Thoracic aorta (tissue), 2 donors: ENCODE measurements around the gene CD200R1L. TPM values are rescaled to one million over a fixed set of nuclear protein-coding genes. Genes with fewer than 3 reads are reported as not detected.

Experiments used
- ATAC-seq: fragments of 150-250 bp; one replicate; pipeline ENCODE4 v1.8.0; 2017; ENCODE audit warnings: low read depth; ENCODE audit not compliant: insufficient number of reproducible peaks, low FRiP score
- DNase-seq: peaks from one replicate; pipeline ENCODE4 v3.0.0-alpha.2; 2020; ENCODE audit warnings: low spot score
- H3K27ac ChIP-seq, 2 donors: fragments of 200-600 bp; sonication (generic); 1 replicate in 1 of 2; 2 replicates in 1 of 2; pipeline ENCODE4 v1.5.1; 2016; ENCODE audit warnings: mild to moderate bottlenecking in 2 of 2, moderate library complexity in 2 of 2
- H3K27me3 ChIP-seq: fragments of 200-600 bp; sonication (generic); replicated peaks from 2 replicates; pipeline ENCODE4 v1.6.0; 2016; ENCODE audit warnings: mild to moderate bottlenecking; ENCODE audit not compliant: insufficient read depth
- H3K36me3 ChIP-seq: fragments of 200-600 bp; sonication (generic); one replicate; pipeline ENCODE4 v1.5.1; 2016
- H3K4me1 ChIP-seq, 2 donors: fragments of 200-600 bp; sonication (generic); 1 replicate in 1 of 2; 2 replicates in 1 of 2; pipeline versions ENCODE4 v1.5.1 to v1.6.0; 2016; ENCODE audit warnings: low read depth in 2 of 2, mild to moderate bottlenecking in 1 of 2; ENCODE audit not compliant: control insufficient read depth in 1 of 2
- H3K4me3 ChIP-seq: fragments of 200-600 bp; sonication (generic); 2 replicates; pipeline ENCODE4 v1.5.1; 2016; ENCODE audit warnings: mild to moderate bottlenecking
- H3K9me3 ChIP-seq: fragments of 200-600 bp; sonication (generic); 2 replicates; pipeline ENCODE4 v1.5.1; 2016
- total RNA-seq, 2 donors: library from RNA; depleted of rRNA; stranded (reverse); fragments of >200 nt; gene quantifications; one replicate each; pipeline versions ENCODE4 v1.1.0 to v1.2.3, GENCODE V29; 2016
- TF ChIP-seq, protein P1 (sequence below): fragments of 200-600 bp; sonication (generic); IDR thresholded peaks from one replicate; pipeline ENCODE4 v1.5.1; 2019; ENCODE audit warnings: antibody characterized with exemption

The CD200R1L gene
- total RNA-seq, 2 donors from 2014 or later = not detected

DNA sequence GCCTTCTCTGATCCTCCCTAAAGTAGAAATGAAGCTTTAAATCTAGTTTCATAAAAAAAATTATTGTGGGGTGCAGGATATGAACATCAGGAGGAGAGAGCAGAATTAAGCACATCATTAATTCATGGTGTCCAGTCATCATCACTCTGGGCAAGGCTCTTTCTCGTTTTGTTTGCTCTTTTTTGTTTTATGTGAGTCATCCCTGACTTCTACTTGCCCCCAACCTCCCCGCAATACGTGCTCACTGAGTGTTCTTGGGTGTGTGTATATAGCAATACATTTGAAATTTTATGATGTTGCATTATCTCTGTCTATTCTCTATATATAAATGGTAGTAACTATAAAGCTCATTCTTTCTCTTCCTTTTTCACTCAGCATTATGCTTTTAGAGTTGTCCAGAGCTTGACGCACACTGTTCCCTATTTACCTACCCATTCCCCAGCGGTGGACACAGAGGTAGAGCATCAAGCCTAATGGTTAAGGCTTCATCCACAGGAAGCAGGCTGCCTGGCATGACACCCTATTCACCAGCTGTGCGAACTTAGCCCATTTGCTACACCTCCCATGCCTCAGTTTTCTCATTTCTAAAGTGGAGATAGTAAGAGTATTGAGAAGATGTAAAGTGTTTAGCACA, 72.3 kb downstream of the CD200R1L start:
- Histone ChIP-seq H3K4me1 (peaks cover 22 to 35% of the 10 kb centered on the region in 2 donors), H3K36me3 (no peaks in the 10 kb centered on the region), H3K4me3 (no peak overlapping the region), H3K27ac (no peak overlapping the region), H3K27me3 (no peaks in the 10 kb centered on the region), H3K9me3 (no peaks in the 10 kb centered on the region)
- DNase-seq = no peak
- TF ChIP-seq, protein P1, sequence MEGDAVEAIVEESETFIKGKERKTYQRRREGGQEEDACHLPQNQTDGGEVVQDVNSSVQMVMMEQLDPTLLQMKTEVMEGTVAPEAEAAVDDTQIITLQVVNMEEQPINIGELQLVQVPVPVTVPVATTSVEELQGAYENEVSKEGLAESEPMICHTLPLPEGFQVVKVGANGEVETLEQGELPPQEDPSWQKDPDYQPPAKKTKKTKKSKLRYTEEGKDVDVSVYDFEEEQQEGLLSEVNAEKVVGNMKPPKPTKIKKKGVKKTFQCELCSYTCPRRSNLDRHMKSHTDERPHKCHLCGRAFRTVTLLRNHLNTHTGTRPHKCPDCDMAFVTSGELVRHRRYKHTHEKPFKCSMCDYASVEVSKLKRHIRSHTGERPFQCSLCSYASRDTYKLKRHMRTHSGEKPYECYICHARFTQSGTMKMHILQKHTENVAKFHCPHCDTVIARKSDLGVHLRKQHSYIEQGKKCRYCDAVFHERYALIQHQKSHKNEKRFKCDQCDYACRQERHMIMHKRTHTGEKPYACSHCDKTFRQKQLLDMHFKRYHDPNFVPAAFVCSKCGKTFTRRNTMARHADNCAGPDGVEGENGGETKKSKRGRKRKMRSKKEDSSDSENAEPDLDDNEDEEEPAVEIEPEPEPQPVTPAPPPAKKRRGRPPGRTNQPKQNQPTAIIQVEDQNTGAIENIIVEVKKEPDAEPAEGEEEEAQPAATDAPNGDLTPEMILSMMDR = no peak
- ATAC-seq = no peak

DNA sequence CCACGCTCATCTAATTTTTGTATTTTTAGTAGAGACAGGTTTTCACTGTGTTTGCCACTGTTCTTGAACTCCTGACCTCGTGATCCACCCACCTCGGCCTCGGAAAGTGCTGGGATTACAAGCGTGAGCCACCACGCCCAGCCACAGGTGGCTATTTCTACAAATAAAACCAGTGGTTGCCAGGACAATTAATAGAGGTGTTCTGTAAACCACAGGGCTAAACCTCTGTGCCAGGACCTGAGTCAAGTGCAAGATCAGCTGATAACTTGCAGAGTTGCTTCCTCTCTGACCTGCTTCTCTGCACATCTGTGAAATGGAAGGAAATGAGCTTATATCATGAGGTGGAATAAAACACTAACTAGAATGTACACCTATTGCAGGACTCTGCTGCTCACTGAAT, 72.8 kb downstream of the CD200R1L start:
- H3K27ac ChIP-seq = no peak overlapping the region

DNA sequence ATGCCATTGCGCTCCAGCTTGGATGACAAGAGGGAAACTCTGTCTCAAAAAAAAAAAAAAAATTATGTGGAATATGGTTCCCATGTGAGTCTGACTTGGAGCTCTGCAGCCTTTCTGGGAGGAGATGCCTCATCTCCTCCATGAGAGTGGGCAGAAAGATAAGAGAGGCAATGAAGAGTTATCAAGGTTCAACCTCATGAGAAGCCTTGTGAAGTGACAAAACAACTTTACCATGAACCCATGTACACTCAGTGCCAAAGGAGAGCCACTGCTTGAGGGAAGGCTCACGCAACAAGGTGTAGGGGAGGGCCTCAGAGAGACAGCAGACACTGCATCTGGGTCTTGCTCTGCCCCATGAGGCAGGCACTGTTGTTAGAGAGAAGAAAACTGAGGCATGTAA, 75.7 kb downstream of the CD200R1L start:
- ATAC-seq (no peak), DNase-seq (no peak)
- peaks cover 5 to 15% of the 10 kb centered on the region in 2 donors for H3K4me1 ChIP-seq
- H3K36me3 ChIP-seq = no peaks in the 10 kb centered on the region
- no peak overlapping the region for H3K4me3 ChIP-seq
- no peak overlapping the region for H3K27ac ChIP-seq
- H3K27me3 ChIP-seq = no peaks in the 10 kb centered on the region
- no peaks in the 10 kb centered on the region for H3K9me3 ChIP-seq
- TF ChIP-seq, protein P1 = no peak

More for the DNA sequence above, 72.8 kb downstream of the CD200R1L start:
- no peaks in the 10 kb centered on the region for H3K36me3 ChIP-seq
- DNase-seq = no peak
- ATAC-seq = no peak
- TF ChIP-seq, protein P1 = no peak
- H3K4me3 ChIP-seq = no peak overlapping the region
- peaks cover 19 to 31% of the 10 kb centered on the region in 2 donors for H3K4me1 ChIP-seq
- H3K9me3 ChIP-seq = no peaks in the 10 kb centered on the region
- no peaks in the 10 kb centered on the region for H3K27me3 ChIP-seq

DNA sequence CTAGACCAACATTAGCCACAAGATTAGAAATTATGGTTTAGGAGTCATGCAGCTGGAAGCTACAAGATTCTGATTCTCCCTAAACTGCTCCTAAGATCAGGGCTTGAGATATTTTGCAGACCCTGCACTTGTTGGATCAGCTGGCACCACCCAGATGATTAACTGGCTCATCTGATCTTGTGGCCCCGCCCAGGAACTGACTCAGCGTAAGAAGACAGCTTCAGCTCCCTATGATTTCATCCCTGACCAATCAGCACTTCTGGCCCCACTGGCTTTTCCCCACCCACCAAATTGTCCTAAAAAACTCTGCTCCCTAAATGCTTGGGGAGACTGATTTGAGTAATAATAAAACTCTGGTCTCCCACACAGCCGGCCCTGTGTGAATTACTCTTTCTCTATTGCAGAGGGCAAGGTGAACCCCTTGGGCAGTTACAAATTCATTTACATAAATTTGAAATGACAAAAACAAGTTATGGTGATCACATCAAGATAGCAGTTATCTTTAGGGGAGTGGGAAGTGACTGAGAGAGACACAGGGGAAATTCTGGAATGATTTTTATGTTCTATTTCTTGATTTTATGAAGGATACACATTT, 76.5 kb downstream of the CD200R1L start:
- ATAC-seq = no peak
- H3K27ac ChIP-seq = no peak overlapping the region
- DNase-seq = peak; percentile 39
- H3K4me3 ChIP-seq = no peak overlapping the region
- no peaks in the 10 kb centered on the region for H3K27me3 ChIP-seq
- H3K4me1 ChIP-seq = peaks cover 5 to 6% of the 10 kb centered on the region in 2 donors
- no peaks in the 10 kb centered on the region for H3K9me3 ChIP-seq
- TF ChIP-seq, protein P1 = no peak
- H3K36me3 ChIP-seq = no peaks in the 10 kb centered on the region

DNA sequence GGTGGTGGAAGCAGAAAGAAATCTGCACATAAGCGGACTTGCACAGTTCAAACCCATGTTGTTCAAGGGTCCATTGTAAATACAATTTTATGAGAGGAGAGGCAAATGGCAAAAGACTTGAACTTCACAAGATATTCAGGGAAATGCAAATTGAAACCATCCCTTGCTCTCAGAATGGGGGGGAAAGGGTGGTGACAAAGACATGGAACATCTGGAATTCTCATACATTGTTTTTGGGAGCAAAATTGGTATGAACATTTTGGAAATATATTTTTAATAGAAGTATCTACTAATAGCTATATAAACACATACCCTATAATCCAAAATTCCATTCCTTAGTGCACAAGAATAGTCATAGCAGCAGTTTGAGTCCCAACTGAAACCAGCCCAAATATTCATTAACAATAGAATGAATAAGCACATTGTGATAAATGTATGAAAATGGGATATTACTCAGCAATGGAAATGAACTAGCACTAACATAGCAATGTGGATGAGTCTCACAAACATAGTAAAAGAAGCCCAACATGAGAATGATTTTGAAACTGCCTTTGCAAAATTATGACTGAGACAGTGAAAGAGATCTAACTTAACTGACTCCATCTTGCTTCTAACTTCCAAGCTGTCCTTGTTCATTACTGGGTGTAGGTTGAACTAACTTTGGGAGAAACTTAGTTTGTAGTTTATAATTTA, 77.2 kb downstream of the CD200R1L start:
- DNase-seq = no peak
- H3K27ac ChIP-seq = no peak overlapping the region
- TF ChIP-seq, protein P1 = no peak
- H3K36me3 ChIP-seq = no peaks in the 10 kb centered on the region
- H3K27me3 ChIP-seq = no peaks in the 10 kb centered on the region
- no peak overlapping the region for H3K4me3 ChIP-seq
- H3K9me3 ChIP-seq = no peaks in the 10 kb centered on the region
- no peak for ATAC-seq
- no peaks in the 10 kb centered on the region for H3K4me1 ChIP-seq
